GM21381 (cell line): ENCODE measurements around the gene IGSF21.

Experiments
- ATAC-seq: cut with Tn5 transposase; IDR thresholded peaks from one replicate; pipeline ENCODE4 v1.9.1; 2021; ENCODE audit warnings: mild to moderate bottlenecking, moderate library complexity; ENCODE audit not compliant: unreplicated experiment

IGSF21 gene

GRCh38 chr1:18119289-18119688, 11.7 kb downstream of the IGSF21 start:
- ATAC-seq, result no peak

GRCh38 chr1:18119771-18120377, 12.3 kb downstream of the IGSF21 start:
- no peak for ATAC-seq

GRCh38 chr1:18120638-18121037, 13.0 kb downstream of the IGSF21 start:
- ATAC-seq, result no peak

GRCh38 chr1:18121072-18121820, 13.6 kb downstream of the IGSF21 start:
- no peak for ATAC-seq

GRCh38 chr1:18123467-18123992, 15.9 kb downstream of the IGSF21 start:
- no peak for ATAC-seq

- no peak for ATAC-seq
Measured at GRCh38 chr1:18124977-18125376, 17.4 kb downstream of the IGSF21 start.

GRCh38 chr1:18126616-18127015, 19.0 kb downstream of the IGSF21 start:
- ATAC-seq, result no peak

GRCh38 chr1:18128298-18128697, 20.7 kb downstream of the IGSF21 start:
- no peak for ATAC-seq

- no peak for ATAC-seq
Measured at GRCh38 chr1:18130356-18130755, 22.8 kb downstream of the IGSF21 start.

- ATAC-seq, result no peak
Measured at GRCh38 chr1:18132022-18132710, 24.6 kb downstream of the IGSF21 start.

- no peak for ATAC-seq
Measured at GRCh38 chr1:18132711-18133541, 25.3 kb downstream of the IGSF21 start.

- ATAC-seq, result no peak
Measured at GRCh38 chr1:18134324-18135046, 26.9 kb downstream of the IGSF21 start.

GRCh38 chr1:18137759-18138345, 30.3 kb downstream of the IGSF21 start:
- ATAC-seq, result no peak

- no peak for ATAC-seq
Measured at GRCh38 chr1:18139198-18139981, 31.8 kb downstream of the IGSF21 start.

GRCh38 chr1:18140411-18140810, 32.8 kb downstream of the IGSF21 start:
- no peak for ATAC-seq

GRCh38 chr1:18141661-18142060, 34.1 kb downstream of the IGSF21 start:
- no peak for ATAC-seq

GRCh38 chr1:18142471-18142870, 34.9 kb downstream of the IGSF21 start:
- no peak for ATAC-seq

- ATAC-seq, result no peak
Measured at GRCh38 chr1:18142969-18143368, 35.4 kb downstream of the IGSF21 start.

- ATAC-seq, result no peak
Measured at GRCh38 chr1:18144062-18144461, 36.5 kb downstream of the IGSF21 start.
